HEK293 (cell line): ENCODE results near the gene FXYD2.

Experiments
- CTCF ChIP-seq: fragments of 450-650 bp; formaldehyde crosslinking; IDR thresholded peaks from 2 replicates; pipeline ENCODE4 v1.5.1; 2016; ENCODE audit warnings: missing biosample characterization, missing genetic modification characterization
- INSM2 ChIP-seq: fragments of 450-650 bp; formaldehyde crosslinking; IDR thresholded peaks from 2 replicates; pipeline ENCODE4 v1.5.1; 2016; ENCODE audit warnings: missing biosample characterization, missing genetic modification characterization
- KLF1 ChIP-seq: fragments of 450-650 bp; formaldehyde crosslinking; IDR thresholded peaks from 2 replicates; pipeline ENCODE4 v1.5.1; 2016; ENCODE audit warnings: missing biosample characterization, missing genetic modification characterization
- TCF7L2 ChIP-seq: IDR thresholded peaks from 2 replicates; pipeline ENCODE4 v1.6.1; 2011; ENCODE audit warnings: low read depth, mild to moderate bottlenecking, inconsistent platforms, low read length, moderate library complexity, borderline replicate concordance
- ZBTB17 ChIP-seq: fragments of 450-650 bp; formaldehyde crosslinking; IDR thresholded peaks from 2 replicates; pipeline ENCODE4 v1.5.1; 2016; ENCODE audit warnings: missing biosample characterization, missing genetic modification characterization
- ZNF513 ChIP-seq: fragments of 450-650 bp; IDR thresholded peaks from 2 replicates; pipeline ENCODE4 v1.5.1; 2018; ENCODE audit warnings: missing biosample characterization, missing genetic modification characterization
- ZNF639 ChIP-seq: fragments of 450-650 bp; formaldehyde crosslinking; IDR thresholded peaks from 2 replicates; pipeline ENCODE4 v1.5.1; 2016; ENCODE audit warnings: missing biosample characterization, missing genetic modification characterization
- ZNF704 ChIP-seq: fragments of 450-650 bp; formaldehyde crosslinking; IDR thresholded peaks from 2 replicates; pipeline ENCODE4 v1.5.1; 2016; ENCODE audit warnings: missing biosample characterization, missing genetic modification characterization
- ZNF791 ChIP-seq: fragments of 450-650 bp; formaldehyde crosslinking; IDR thresholded peaks from 2 replicates; pipeline ENCODE4 v1.5.1; 2016; ENCODE audit warnings: missing biosample characterization, missing genetic modification characterization

GRCh38 chr11:117838901-117839300 is 14.4 kb upstream of the FXYD2 start:
- TF ChIP-seq CTCF (tag by site-specific recombination): no peak
- TF ChIP-seq ZNF704: no peak
- no peak for TF ChIP-seq TCF7L2
- TF ChIP-seq ZNF791 (tag by site-specific recombination): no peak
- no peak for TF ChIP-seq INSM2
- no peak for TF ChIP-seq ZNF513
- no peak for TF ChIP-seq ZNF639 (tag by site-specific recombination)
- no peak for TF ChIP-seq KLF1
- no peak for TF ChIP-seq ZBTB17 (tag by site-specific recombination)
